Measurements from ENCODE around the gene NUP50. TPM values are rescaled to one million over a fixed set of nuclear protein-coding genes. Genes with fewer than 3 reads are reported as not detected.

Gene NUP50
- total RNA-seq, 1 experiment from 2014 or later: 128 TPM

GRCh38 chr22:45235101-45235777 is 71.5 kb downstream of the NUP50 start:
- Mint-ChIP-seq H3K27ac (ENCODE audit: unreplicated experiment) (no peak overlapping the region), H3K4me3 (ENCODE audit: unreplicated experiment) (no peak overlapping the region), H3K36me3 (ENCODE audit: insufficient read depth, unreplicated experiment) (no peaks in the 10 kb centered on the region), H3K9me3 (ENCODE audit: unreplicated experiment) (no peaks in the 10 kb centered on the region), H3K27me3 (ENCODE audit: insufficient read depth, unreplicated experiment) (no peaks in the 10 kb centered on the region), H3K4me1 (ENCODE audit: low read depth, unreplicated experiment) (no peaks in the 10 kb centered on the region)
- intact Hi-C loops (cut with micrococcal nuclease; ENCODE audit: unreplicated experiment): no loop called here
- POLR2A ChIA-PET: no interaction called here
- no peak for DNase-seq
- peaks cover 9% of the 10 kb centered on the region; the same call in 1 of the 2 replicates for H3K4me1 ChIP-seq
- H3K9me3 ChIP-seq: no peaks in the 10 kb centered on the region
- BruUV-seq (replicated peaks): no TSS peak
- CTCF ChIA-PET: no interaction called here
- H3K4me3 ChIP-seq (ENCODE audit: low read depth, low read length): no peak overlapping the region
- H3K27me3 ChIP-seq (replicated peaks; ENCODE audit: control insufficient read depth, insufficient read depth, low read length): no peaks in the 10 kb centered on the region
- no peaks in the 10 kb centered on the region for H3K36me3 ChIP-seq (ENCODE audit: control insufficient read depth, insufficient read depth, low read length)
- TF ChIP-seq CTCF (IDR thresholded peaks at IDR 0.05; ENCODE audit: insufficient read depth in 1 of 2, low read depth in 1 of 2, low read length in 1 of 2, severe bottlenecking in 1 of 2, unreplicated experiment in 1 of 2): no peak

GRCh38 chr22:45235851-45236342 is 72.2 kb downstream of the NUP50 start:
- BruUV-seq (replicated peaks): no TSS peak
- intact Hi-C loops (cut with micrococcal nuclease; ENCODE audit: unreplicated experiment): no loop called here
- H3K27ac Mint-ChIP-seq (ENCODE audit: unreplicated experiment): no peak overlapping the region
- no peaks in the 10 kb centered on the region for H3K27me3 Mint-ChIP-seq (ENCODE audit: insufficient read depth, unreplicated experiment)
- DNase-seq: no peak
- H3K4me3 Mint-ChIP-seq (ENCODE audit: unreplicated experiment): no peak overlapping the region
- CTCF ChIA-PET: interaction anchor here (1.3 kb wide), 1 partner anchor 10 kb away, joined by 3 read pairs; no protein-coding TSS in a partner anchor
- Histone ChIP-seq H3K4me1 (peaks cover 9% of the 10 kb centered on the region; the same call in 1 of the 2 replicates), H3K4me3 (ENCODE audit: low read depth, low read length) (no peak overlapping the region), H3K36me3 (ENCODE audit: control insufficient read depth, insufficient read depth, low read length) (no peaks in the 10 kb centered on the region), H3K9me3 (no peaks in the 10 kb centered on the region), H3K27me3 (replicated peaks; ENCODE audit: control insufficient read depth, insufficient read depth, low read length) (no peaks in the 10 kb centered on the region)
- H3K36me3 Mint-ChIP-seq (ENCODE audit: insufficient read depth, unreplicated experiment): peaks cover 1% of the 10 kb centered on the region
- POLR2A ChIA-PET: no interaction called here
- no peaks in the 10 kb centered on the region for H3K4me1 Mint-ChIP-seq (ENCODE audit: low read depth, unreplicated experiment)
- no peak for TF ChIP-seq CTCF (IDR thresholded peaks at IDR 0.05; ENCODE audit: insufficient read depth in 1 of 2, low read depth in 1 of 2, low read length in 1 of 2, severe bottlenecking in 1 of 2, unreplicated experiment in 1 of 2)
- H3K9me3 Mint-ChIP-seq (ENCODE audit: unreplicated experiment): no peaks in the 10 kb centered on the region

DNA sequence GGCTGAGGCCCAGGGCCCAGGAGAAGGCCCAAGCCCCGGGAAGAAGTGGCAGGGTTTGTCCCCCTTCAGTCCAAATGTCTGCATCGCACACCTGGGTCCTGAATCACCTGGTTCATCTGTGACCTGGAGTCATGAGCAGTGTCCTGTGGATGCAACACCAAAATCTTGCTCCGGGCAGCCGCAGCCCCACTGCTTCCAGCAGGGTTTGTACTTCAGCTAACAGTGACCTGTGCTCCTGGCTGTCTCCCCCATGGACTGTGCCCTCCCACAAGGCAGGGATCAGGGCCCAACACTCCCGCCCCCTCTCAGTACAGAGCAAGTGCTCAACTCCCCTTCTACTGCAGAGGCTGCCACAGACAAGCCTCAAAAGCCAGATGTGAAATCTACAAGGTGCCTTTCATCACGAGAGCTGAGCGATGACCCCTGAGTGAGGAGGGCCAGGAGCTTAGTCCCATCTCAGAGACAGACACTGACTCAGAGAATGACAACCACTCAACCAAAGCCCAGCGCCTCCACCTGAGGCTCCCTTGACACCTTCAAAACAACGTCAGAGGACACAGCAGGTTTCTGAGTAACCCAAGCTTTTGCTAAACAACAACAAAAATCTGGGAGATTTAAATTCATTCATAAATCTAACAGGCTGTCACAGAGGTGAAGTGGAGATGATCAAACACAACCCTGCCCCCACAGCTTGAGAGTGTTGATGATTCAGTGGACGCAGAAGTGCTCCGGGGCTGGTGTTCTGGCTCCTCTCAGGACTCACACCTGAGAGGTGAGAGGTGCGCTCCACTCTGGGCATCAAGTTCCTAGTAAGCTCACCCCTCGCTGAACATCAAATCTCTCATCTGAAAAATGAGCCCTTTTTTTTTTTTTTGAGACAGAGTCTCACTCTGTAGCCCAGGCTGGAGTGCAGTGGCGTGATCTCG is 73.6 kb downstream of the NUP50 start:
- Histone ChIP-seq H3K9me3 (no peaks in the 10 kb centered on the region), H3K27me3 (replicated peaks; ENCODE audit: control insufficient read depth, insufficient read depth, low read length) (no peaks in the 10 kb centered on the region), H3K36me3 (ENCODE audit: control insufficient read depth, insufficient read depth, low read length) (no peaks in the 10 kb centered on the region), H3K4me1 (peaks cover 15% of the 10 kb centered on the region), H3K4me3 (ENCODE audit: low read depth, low read length) (no peak overlapping the region)
- Mint-ChIP-seq H3K27me3 (ENCODE audit: insufficient read depth, unreplicated experiment) (no peaks in the 10 kb centered on the region), H3K4me3 (ENCODE audit: unreplicated experiment) (no peak overlapping the region), H3K9me3 (ENCODE audit: unreplicated experiment) (no peaks in the 10 kb centered on the region), H3K27ac (ENCODE audit: unreplicated experiment) (no peak overlapping the region), H3K4me1 (ENCODE audit: low read depth, unreplicated experiment) (no peaks in the 10 kb centered on the region), H3K36me3 (ENCODE audit: insufficient read depth, unreplicated experiment) (peaks cover 6% of the 10 kb centered on the region)
- TF ChIP-seq CTCF (IDR thresholded peaks at IDR 0.05; ENCODE audit: insufficient read depth in 1 of 2, low read depth in 1 of 2, low read length in 1 of 2, severe bottlenecking in 1 of 2, unreplicated experiment in 1 of 2): no peak
- POLR2A ChIA-PET: no interaction called here
- CTCF ChIA-PET: interaction anchor here (1.3 kb wide), 1 partner anchor 9 kb away, joined by 3 read pairs; no protein-coding TSS in a partner anchor
- BruUV-seq (replicated peaks): no TSS peak
- intact Hi-C loops (cut with micrococcal nuclease; ENCODE audit: unreplicated experiment): no loop called here
- no peak for DNase-seq

Measured in Caco-2 (cell line).